Measurements from ENCODE around the gene SLC19A1.

DNA sequence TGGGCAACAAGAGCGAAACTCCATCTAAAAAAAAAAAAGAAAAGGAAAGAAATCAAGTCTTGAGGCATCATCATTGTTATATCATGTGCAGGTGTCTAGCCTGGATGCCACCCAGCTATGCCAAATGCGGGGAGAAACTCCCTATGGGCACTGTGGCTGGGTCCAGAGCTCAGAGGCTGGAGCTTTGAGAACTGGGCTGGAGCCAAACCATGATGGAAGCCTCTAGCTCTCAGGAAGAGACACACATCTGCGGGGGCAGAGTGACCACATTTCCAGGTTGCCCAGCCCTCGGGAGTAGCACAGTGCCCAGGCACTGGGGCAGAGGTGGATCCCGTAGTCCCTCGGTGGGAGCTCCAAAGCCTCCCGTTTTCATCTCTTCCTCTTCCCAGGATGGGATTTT, 78.4 kb downstream of the SLC19A1 start:
- TF ChIP-seq POLR2A (IDR thresholded peaks at IDR 0.05; ENCODE audit: low read depth, low read length), result no peak
- no peak for TF ChIP-seq TAF1 (IDR thresholded peaks at IDR 0.05; ENCODE audit: borderline replicate concordance, low read depth, low read length)
